GM18951 (cell line): ENCODE results near the gene CFAP20DC.
"Not testable (repeated sequence)": the region's sequence is repeated elsewhere in the genome, so short reads cannot be mapped to it uniquely, and the experiment has no call there.

Experiments used
- POLR2A ChIP-seq: IDR thresholded peaks from 4 replicates; pipeline ENCODE4 v1.6.1; 2011; ENCODE audit warnings: mild to moderate bottlenecking; ENCODE audit not compliant: insufficient read length, insufficient read depth; ENCODE audit errors: extremely low read depth
- in situ Hi-C: fragments of 300-500 bp; cut with MboI; formaldehyde crosslinking; loops from one replicate; pipeline ENCODE4 v1.12.0; 2022; ENCODE audit warnings: low sequenced_read_pairs, mixed read lengths, inconsistent platforms; ENCODE audit not compliant: unreplicated experiment

The CFAP20DC gene

GRCh38 chr3:58924578-58924977 is 125.2 kb downstream of the CFAP20DC start:
- in situ Hi-C loops: no loop called here
- no peak for TF ChIP-seq POLR2A

- in situ Hi-C loops: no loop called here
Observed at GRCh38 chr3:58900386-58900785, 149.4 kb downstream of the CFAP20DC start.

GRCh38 chr3:58899953-58900298 is 149.9 kb downstream of the CFAP20DC start:
- no peak for TF ChIP-seq POLR2A
- in situ Hi-C loops: no loop called here

More at GRCh38 chr3:58900386-58900785, 149.4 kb downstream of the CFAP20DC start:
- TF ChIP-seq POLR2A: no peak

- TF ChIP-seq POLR2A: no peak
- in situ Hi-C loops: no loop called here
Observed at GRCh38 chr3:58899159-58899952, 150.5 kb downstream of the CFAP20DC start.

- no peak for TF ChIP-seq POLR2A
- in situ Hi-C loops: no loop called here
Observed at GRCh38 chr3:58898513-58898912, 151.3 kb downstream of the CFAP20DC start.

- no peak for TF ChIP-seq POLR2A
- in situ Hi-C loops: no loop called here
Observed at GRCh38 chr3:58897646-58898045, 152.2 kb downstream of the CFAP20DC start.

GRCh38 chr3:58895678-58896077 is 154.1 kb downstream of the CFAP20DC start:
- in situ Hi-C loops: not testable (repeated sequence)

GRCh38 chr3:58892526-58892925 is 157.3 kb downstream of the CFAP20DC start:
- in situ Hi-C loops: not testable (repeated sequence)

GRCh38 chr3:58888087-58888486 is 161.7 kb downstream of the CFAP20DC start:
- in situ Hi-C loops: no loop called here
- TF ChIP-seq POLR2A: no peak

GRCh38 chr3:58884453-58884852 is 165.4 kb downstream of the CFAP20DC start:
- no peak for TF ChIP-seq POLR2A
- in situ Hi-C loops: no loop called here

- no peak for TF ChIP-seq POLR2A
- in situ Hi-C loops: no loop called here
Observed at GRCh38 chr3:58880182-58880581, 169.6 kb downstream of the CFAP20DC start.

- in situ Hi-C loops: no loop called here
- no peak for TF ChIP-seq POLR2A
Observed at GRCh38 chr3:58874795-58875194, 175.0 kb downstream of the CFAP20DC start.

- no peak for TF ChIP-seq POLR2A
- in situ Hi-C loops: no loop called here
Observed at GRCh38 chr3:58874248-58874741, 175.5 kb downstream of the CFAP20DC start.

- no peak for TF ChIP-seq POLR2A
- in situ Hi-C loops: no loop called here
Observed at GRCh38 chr3:58868097-58868779, 181.6 kb downstream of the CFAP20DC start.
